Iris pigment epithelial cell (primary cell): ENCODE results near the gene PCSK1N.
"Not testable (repeated sequence)": the region's sequence is repeated elsewhere in the genome, so short reads cannot be mapped to it uniquely, and the experiment has no call there.

Source experiments
- DNase-seq: peaks from one replicate; pipeline ENCODE4 v3.0.0-alpha.2; 2011; ENCODE audit warnings: low read depth

The PCSK1N gene, protein sequence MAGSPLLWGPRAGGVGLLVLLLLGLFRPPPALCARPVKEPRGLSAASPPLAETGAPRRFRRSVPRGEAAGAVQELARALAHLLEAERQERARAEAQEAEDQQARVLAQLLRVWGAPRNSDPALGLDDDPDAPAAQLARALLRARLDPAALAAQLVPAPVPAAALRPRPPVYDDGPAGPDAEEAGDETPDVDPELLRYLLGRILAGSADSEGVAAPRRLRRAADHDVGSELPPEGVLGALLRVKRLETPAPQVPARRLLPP

DNA sequence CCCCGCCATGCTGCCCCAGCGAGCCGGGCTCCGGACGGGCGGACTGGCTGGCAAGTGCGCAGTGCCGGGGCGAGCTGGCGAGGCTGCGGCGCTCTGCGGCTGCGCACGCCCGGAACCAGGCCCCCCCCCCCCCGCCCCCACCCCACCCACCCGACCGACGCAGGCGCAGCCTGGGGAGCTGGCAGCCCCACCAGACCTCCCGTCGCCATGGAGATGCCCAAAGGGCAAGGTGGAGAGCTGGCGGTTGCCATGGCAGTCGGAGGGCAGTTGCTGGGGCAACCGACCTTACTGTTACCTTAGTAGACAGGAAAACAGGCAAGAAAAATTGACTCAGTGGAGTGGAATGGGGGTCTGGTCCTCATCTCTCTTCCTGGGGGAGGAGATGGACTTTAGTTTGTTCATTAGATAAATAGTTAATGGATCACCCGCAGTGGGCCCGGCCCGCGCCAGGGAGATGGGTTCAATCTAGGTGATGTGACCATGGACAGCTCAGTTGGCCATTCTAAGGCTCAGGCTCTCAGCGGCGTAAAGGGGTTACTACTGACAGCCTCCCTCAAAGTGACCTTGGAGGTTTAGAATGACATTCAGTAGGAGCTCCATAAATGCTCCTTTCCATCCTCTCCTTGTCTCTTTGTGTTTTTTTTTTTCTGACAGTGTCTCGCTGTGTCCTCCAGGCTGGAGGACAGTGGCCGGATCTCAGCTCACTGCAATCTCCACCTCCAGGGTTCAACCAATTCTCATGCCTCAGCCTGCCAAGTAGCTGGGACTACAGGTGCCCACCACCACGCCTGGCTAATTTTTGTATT is at the start of gene PCSK1N:
Gene PCSK1N, minus strand, starts transcription at position 87 of the 806 bp plus-strand sequence. Its CDS starts 78 bp downstream, at position 9.
- no peak for DNase-seq

- DNase-seq = no peak
Observed at GRCh38 chrX:48883729-48884128, 48.3 kb upstream of the PCSK1N start.

DNA sequence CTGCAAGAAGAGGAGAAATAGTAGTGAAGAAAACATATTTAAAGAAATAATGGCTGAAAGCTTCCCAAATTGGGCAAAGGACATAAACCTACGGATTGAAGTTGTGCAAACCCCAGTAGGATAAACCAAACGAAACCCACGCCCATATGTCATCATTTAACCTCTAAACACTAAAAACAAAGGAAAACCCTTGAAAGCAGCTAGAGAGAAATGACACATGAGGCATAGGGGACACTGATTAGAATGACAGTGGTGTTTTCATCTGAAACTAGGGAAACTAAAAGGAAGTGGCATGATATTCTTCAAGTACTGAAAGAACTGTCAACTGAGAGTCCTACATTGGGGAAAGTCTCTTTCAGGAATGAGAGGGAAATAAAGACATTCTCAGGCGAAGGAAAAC is 41.5 kb upstream of the PCSK1N start:
- not testable (repeated sequence) for DNase-seq

GRCh38 chrX:48872017-48872416 is 36.6 kb upstream of the PCSK1N start:
- DNase-seq = not testable (repeated sequence)

- DNase-seq = peak; percentile 86
Observed at GRCh38 chrX:48864210-48864609, 28.8 kb upstream of the PCSK1N start.

- DNase-seq = peak; percentile 15
Observed at GRCh38 chrX:48854898-48855297, 19.5 kb upstream of the PCSK1N start.

DNA sequence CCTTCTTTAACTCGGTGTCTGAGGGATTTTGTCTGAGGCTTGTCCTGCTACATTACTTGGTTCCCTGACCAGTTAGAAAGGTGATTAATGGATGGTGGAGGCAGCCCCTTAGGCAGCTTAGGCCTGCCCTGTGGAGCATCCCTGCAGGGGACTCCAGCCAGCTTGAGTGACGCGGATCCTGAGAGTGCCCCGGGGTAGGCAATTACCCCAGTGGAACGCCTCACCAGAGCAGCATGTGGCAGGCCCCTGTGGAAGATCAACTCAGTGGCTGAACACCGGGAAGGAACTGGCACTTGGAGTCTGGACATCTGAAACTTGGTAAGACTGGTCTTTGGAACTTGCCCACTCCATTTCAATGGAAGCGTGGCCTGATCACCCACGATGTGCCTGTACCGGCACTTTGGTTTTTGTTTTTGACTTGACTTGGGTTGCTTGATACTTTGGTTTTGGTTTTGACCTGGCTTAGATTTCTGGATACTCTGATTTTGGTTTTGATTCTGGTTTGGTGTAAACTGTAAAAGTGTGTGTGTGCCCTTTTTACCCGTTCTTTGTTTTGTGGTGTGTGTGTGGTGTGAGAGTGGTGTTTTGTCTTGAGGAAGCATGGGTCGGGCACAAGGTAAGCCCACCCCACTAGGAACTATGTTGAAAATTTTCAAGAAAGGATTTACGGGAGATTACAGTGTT is 18.9 kb upstream of the PCSK1N start:
- not testable (repeated sequence) for DNase-seq

DNA sequence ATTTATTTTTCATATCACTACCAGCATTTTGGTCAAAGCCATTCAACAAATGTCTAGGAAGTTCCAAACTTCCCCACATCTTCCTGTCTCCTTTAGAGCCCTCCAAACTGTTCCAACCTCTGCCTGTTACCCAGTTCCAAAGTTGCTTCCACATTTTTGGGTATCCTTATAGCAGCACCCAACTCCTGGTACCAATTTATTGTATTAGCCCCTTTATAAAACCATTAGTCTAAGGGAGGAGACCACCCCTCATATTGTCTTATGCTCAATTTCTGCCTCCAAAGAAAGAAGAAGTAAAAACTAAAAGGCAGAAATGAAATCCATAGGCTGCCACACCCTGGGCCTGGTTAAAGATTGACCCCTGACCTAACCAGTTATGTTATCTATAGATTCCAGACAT is 18.1 kb upstream of the PCSK1N start:
- not testable (repeated sequence) for DNase-seq

GRCh38 chrX:48852857-48853256 is 17.4 kb upstream of the PCSK1N start:
- DNase-seq = no peak

GRCh38 chrX:48848847-48849246 is 13.4 kb upstream of the PCSK1N start:
- DNase-seq = no peak

GRCh38 chrX:48839686-48840085 is 4.3 kb upstream of the PCSK1N start:
- DNase-seq = no peak

- no peak for DNase-seq
Observed at GRCh38 chrX:48834383-48834709, 1.1 kb downstream of the PCSK1N start.

DNA sequence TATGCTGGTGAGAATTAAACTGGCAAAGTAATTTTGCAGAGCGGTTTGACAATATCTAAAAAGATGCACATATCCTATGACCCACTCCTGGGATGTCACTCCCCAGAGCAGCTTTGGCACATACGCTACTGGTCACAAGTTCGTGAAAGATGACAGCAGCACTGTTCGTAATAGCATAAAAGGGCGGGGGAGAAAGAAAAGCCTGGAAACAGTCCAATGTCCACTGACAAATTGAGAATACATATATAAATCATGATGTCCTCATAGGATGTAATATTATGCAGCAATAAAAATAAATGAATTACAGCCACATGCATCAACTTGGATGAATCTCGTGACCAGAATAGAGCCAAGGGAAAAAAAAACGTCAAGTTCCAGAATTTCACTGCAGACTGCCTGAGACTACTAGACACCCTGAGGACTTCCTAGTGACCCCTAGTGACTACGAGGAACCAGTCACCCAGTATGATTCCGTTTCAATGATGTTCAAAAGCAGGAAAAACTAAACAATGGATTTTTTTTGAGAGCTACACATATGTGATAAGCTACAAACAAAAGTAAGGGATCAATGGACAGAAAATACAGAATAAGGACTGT is 1.8 kb downstream of the PCSK1N start:
- no peak for DNase-seq

DNA sequence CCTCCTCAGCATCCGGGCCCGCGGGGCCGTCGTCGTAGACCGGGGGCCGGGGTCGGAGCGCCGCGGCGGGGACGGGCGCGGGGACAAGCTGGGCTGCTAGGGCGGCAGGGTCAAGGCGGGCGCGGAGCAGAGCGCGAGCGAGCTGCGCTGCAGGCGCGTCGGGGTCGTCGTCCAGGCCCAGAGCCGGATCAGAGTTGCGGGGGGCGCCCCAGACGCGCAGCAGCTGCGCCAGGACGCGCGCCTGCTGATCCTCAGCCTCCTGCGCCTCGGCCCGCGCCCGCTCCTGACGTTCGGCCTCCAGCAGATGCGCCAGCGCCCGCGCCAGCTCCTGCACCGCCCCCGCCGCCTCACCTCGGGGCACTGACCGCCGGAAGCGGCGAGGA is 3.5 kb downstream of the PCSK1N start:
- DNase-seq = no peak

- no peak for DNase-seq
Observed at GRCh38 chrX:48831136-48831908, 4.1 kb downstream of the PCSK1N start.

- DNase-seq = no peak
Observed at GRCh38 chrX:48829016-48829735, 6.2 kb downstream of the PCSK1N start.

- DNase-seq = no peak
Observed at GRCh38 chrX:48827654-48827968, 7.8 kb downstream of the PCSK1N start.

GRCh38 chrX:48826876-48827653 is 8.3 kb downstream of the PCSK1N start:
- no peak for DNase-seq

GRCh38 chrX:48826135-48826875 is 9.1 kb downstream of the PCSK1N start, which contains the start of gene ERAS:
Gene ERAS, plus strand, starts transcription at chrX:48826513. Its CDS starts 2,611 bp downstream, at chrX:48829124.
- no peak for DNase-seq

DNA sequence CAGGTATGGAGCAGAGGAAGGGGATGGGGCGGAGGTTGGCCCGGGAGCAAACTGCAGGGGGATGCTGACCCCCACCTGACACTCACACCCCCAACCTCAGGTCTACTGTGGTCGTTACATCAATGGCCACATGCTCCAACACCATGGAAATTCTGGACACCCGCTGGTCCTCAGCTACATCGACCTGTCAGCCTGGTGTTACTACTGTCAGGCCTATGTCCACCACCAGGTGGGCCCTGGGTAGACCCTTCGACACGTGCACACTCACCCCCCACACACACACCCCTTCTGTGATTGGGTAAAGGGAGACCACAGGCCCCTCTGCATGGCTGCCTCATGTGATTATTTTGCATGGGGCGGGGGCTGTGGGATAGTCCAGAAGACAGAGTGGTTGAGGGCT is 11.3 kb downstream of the PCSK1N start:
- DNase-seq = no peak
